Measurements from ENCODE around the gene CACNA1C. TPM values are rescaled to one million over a fixed set of nuclear protein-coding genes. Genes with fewer than 3 reads are reported as not detected.
"Not testable (repeated sequence)": the region's sequence is repeated elsewhere in the genome, so short reads cannot be mapped to it uniquely, and the experiment has no call there.

CACNA1C gene
- total RNA-seq, 1 donor from 2014 or later: 0.42 TPM

- intact Hi-C loops (cut with micrococcal nuclease): no loop called here
Observed at GRCh38 chr12:2677142-2677880, 624.5 kb downstream of the CACNA1C start.

GRCh38 chr12:2678426-2678825 is 625.6 kb downstream of the CACNA1C start:
- intact Hi-C loops (cut with micrococcal nuclease): no loop called here

GRCh38 chr12:2679068-2679815 is 626.5 kb downstream of the CACNA1C start:
- intact Hi-C loops (cut with micrococcal nuclease): no loop called here

- intact Hi-C loops (cut with micrococcal nuclease): no loop called here
Observed at GRCh38 chr12:2679816-2680675, 627.3 kb downstream of the CACNA1C start.

DNA sequence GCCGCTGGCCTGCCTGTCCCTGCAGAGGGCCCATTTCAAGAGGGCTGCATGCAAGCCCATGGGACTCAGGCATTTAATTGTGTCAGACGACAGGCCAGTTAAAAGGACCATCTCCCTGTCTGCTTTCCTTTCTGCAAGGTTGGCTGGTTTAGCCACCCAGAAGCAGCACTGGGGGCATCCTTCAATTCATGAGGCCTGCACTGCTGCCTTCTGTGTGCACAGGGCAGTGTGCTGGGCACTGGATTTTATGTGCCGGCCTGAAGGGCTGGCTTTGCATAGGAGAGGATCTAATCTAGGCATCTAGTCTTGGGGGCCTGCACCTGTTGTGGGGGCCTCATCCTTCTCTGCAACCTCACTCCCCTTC is 627.9 kb downstream of the CACNA1C start:
- intact Hi-C loops (cut with micrococcal nuclease): no loop called here

DNA sequence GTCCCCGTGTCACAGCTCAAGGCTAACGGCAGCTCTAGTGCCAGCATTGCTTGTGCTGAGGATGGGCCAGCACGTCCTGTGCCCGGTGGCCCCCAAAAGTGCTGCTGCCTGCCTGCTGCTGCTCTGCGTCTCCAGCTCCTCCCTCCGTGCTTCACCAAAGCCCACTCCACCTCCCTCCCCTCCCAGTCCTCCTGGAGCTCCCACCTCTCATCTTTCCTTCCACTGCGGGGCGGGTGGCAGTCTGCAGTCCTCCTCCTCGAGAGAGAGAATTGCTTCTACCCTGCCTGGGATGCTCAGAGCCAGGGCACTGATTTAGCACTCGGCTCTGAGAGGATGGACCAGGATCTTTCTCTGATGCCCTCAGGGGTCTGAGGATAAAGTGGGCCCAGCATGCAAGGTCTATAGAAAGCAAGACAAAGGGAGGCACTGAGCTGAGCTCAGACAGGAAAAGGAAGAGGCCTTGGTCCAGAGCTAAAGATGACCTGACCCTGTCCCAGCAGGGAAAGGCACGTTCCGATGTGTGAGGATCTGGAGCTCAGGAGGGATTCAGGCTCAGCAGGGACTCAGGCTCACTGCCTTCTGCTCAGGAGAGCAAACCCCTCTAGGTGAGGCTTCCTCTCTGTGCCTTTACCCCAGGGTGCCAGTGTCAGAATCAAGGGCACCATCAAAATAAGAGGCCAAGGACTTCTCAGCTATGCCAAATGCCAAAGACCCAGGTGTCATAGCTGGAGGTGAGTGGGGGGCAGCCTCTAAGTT is 628.8 kb downstream of the CACNA1C start:
- intact Hi-C loops (cut with micrococcal nuclease): loop anchor here (2.0 kb wide), 2 partner anchors 209 to 359 kb away; partner anchors contain the start of gene TULP3

DNA sequence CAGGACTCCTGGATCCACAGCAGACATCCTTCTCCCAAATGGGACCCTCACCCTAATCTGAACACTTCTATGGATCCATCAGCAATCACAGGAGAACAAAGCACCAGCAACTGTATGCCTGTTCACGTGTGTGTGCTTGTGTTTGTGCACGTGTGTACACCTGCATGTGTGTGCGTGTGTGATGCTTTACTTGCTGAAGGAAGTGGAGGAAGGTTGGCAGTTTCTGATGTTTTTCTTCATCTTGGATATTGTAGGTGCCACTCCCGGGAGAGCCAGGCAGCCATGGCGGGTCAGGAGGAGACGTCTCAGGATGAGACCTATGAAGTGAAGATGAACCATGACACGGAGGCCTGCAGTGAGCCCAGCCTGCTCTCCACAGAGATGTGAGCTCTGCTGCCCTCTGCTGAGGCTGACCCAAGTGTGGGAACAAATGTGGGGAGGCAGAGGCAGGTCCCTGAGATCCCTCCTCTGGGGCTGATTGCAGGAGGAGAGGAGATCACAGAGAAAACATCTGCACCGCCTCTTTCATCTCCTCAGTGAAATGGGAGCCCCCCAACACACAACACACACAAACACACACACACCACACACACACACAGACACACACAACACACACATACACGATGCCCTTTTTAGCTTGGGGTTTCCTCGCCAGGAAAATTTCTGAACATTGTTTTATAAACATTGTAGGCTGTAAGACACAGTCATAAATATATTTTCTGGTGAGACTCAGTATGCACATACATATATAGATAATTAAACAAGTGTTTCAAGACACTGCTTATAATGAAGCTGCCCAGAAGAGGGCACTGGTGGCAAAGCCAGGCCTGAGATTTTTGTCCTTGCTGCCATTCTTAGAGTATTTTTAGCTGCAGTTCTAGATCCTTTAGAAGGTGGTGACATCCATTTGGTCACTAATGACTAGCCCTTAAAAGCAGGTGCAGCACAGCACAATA is 629.8 kb downstream of the CACNA1C start:
- intact Hi-C loops (cut with micrococcal nuclease): loop anchor here (1.0 to 2.0 kb wide), 6 partner anchors 9 to 358 kb away; partner anchors contain the start of gene TULP3

DNA sequence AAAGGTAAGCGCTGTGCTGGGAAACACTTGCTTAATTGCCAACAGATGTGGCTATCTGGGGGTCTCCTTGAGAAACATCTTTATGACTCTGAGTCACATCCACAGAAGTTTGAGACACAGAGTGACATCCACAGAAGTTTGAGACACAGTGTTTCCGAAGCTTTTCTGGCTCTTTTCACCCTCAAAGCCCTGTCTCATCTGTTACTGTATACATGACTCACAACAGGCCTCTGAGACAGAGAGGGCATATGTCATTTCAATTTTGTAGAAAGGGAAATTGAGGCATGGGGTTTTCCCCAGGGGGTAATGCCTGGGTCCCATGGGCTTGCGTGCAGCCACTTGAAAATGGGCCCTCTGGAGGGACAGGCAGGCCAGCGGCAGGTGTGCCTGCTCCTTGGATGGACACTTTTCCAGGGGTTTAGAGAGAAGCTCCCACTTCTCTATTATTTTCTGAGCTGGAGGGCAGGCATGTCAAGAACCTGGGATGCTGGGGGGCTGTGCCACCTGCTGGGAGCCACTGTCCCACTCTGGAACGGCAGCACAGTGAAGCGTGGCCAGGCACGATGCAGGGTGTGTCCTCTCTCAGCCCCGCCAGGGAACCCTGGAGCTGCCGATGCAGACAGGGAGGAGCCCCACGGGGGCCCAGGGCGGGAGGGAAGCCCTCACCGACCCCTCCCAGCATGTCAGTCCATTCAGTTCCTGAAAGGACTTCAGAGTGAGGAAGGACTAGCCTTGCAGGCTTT is 630.7 kb downstream of the CACNA1C start:
- intact Hi-C loops (cut with micrococcal nuclease): loop anchor here (1.0 to 2.0 kb wide), 6 partner anchors 8 to 357 kb away; partner anchors contain the start of gene TULP3

- intact Hi-C loops (cut with micrococcal nuclease): not testable (repeated sequence)
Observed at GRCh38 chr12:2684026-2684325, 631.2 kb downstream of the CACNA1C start.

DNA sequence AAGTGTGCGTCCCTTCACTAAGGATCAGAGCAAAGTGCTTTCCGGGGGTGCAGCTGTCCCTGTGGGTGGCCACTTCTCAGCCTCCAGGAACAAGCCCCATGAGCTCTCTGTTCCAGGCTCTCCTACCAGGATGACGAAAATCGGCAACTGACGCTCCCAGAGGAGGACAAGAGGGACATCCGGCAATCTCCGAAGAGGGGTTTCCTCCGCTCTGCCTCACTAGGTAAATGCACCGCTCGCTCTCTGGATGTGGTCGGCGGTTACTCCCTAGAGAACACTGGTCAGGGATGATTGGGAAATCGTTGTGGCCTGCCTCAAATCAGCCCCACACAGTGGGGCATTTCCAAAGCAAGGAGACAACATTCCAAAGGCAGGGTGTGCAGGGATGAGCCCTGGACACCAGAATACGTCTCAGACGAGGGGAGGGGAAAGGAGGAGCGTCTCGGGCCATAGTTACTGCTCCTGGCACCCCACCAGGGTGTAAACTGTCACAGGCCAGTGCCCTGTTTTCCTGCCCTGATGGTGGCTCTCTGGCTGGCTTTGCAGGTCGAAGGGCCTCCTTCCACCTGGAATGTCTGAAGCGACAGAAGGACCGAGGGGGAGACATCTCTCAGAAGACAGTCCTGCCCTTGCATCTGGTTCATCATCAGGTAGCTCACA is 633.0 kb downstream of the CACNA1C start:
- intact Hi-C loops (cut with micrococcal nuclease): not testable (repeated sequence)

GRCh38 chr12:2686280-2686646 is 633.5 kb downstream of the CACNA1C start:
- intact Hi-C loops (cut with micrococcal nuclease): no loop called here

GRCh38 chr12:2687058-2687457 is 634.3 kb downstream of the CACNA1C start:
- intact Hi-C loops (cut with micrococcal nuclease): no loop called here

GRCh38 chr12:2687726-2688125 is 634.9 kb downstream of the CACNA1C start:
- intact Hi-C loops (cut with micrococcal nuclease): no loop called here

- intact Hi-C loops (cut with micrococcal nuclease): no loop called here
Observed at GRCh38 chr12:2688381-2688931, 635.7 kb downstream of the CACNA1C start.

DNA sequence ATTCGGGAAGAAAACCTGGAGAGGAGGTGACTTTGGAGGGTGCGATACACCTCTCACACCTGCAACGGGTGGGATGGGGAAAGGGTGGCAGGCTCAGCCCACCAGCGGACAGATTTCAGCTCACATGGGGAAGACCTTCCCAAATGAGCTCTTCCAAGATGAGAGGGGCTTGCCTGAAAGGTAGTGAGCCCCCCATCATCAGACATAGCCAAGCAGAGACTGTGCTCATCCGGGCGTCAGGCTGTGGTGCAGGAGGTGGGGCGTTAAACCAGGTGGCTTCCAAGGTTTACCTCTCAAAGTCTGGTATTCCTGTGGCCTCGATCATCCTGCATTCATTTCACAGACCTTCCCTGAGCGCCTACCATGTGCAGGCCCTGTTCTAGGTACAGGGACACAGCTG is 636.6 kb downstream of the CACNA1C start:
- intact Hi-C loops (cut with micrococcal nuclease): no loop called here

- intact Hi-C loops (cut with micrococcal nuclease): loop anchor here (2.0 to 10.0 kb wide), 5 partner anchors 95 to 1955 kb away; partner anchors contain the start of genes AKAP3, FOXM1, NDUFA9 and RHNO1
Observed at GRCh38 chr12:2689879-2690278, 637.1 kb downstream of the CACNA1C start.

- intact Hi-C loops (cut with micrococcal nuclease): loop anchor here (1.0 to 10.0 kb wide), 10 partner anchors 7 to 1954 kb away; partner anchors contain the start of genes AKAP3, DCP1B, FKBP4 and FOXM1
Observed at GRCh38 chr12:2690348-2691005, 637.7 kb downstream of the CACNA1C start.

DNA sequence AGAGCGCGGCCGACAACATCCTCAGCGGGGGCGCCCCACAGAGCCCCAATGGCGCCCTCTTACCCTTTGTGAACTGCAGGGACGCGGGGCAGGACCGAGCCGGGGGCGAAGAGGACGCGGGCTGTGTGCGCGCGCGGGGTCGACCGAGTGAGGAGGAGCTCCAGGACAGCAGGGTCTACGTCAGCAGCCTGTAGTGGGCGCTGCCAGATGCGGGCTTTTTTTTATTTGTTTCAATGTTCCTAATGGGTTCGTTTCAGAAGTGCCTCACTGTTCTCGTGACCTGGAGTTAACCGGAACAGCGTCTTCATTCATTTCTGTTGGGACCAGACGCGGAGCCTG is 638.2 kb downstream of the CACNA1C start:
- intact Hi-C loops (cut with micrococcal nuclease): loop anchor here (1.0 to 10.0 kb wide), 10 partner anchors 8 to 1954 kb away; partner anchors contain the start of genes AKAP3, DCP1B, FKBP4 and FOXM1
